HCT116 (cell line): ENCODE results near the gene MAOA.

Experiments used
- ELF1 ChIP-seq: IDR thresholded peaks from 2 replicates; pipeline ENCODE4 v1.6.1; 2012; ENCODE audit warnings: low read depth, borderline replicate concordance
- POLR2A ChIP-seq: IDR thresholded peaks from 2 replicates; pipeline ENCODE4 v1.7.0; 2011; ENCODE audit warnings: borderline replicate concordance; ENCODE audit not compliant: insufficient read depth, insufficient read length; ENCODE audit errors: extremely low read depth
- POLR2AphosphoS5 ChIP-seq: IDR thresholded peaks from 2 replicates; pipeline ENCODE4 v1.6.1; 2011; ENCODE audit warnings: mild to moderate bottlenecking, low read depth, low read length, moderate library complexity
- REST ChIP-seq: IDR thresholded peaks from 2 replicates; pipeline ENCODE4 v1.6.1; 2012; ENCODE audit warnings: low read depth
- SP1 ChIP-seq: IDR thresholded peaks from 2 replicates; pipeline ENCODE4 v1.6.1; 2012; ENCODE audit warnings: low read depth
- YY1 ChIP-seq: IDR thresholded peaks from 2 replicates; pipeline ENCODE4 v1.6.1; 2011; ENCODE audit warnings: low read length, low read depth, moderate library complexity, mild to moderate bottlenecking; ENCODE audit not compliant: insufficient replicate concordance; ENCODE audit errors: extremely low read depth
- ZFX ChIP-seq: fragments of 450-650 bp; IDR thresholded peaks from 2 replicates; pipeline ENCODE4 v1.6.1; 2017
- TF ChIP-seq, protein P1 (sequence below), 3 experiments: fragments of 200-600 bp in 1 of 3; sonication (generic) in 1 of 3; IDR thresholded peaks in 2 of 3; conservative IDR thresholded peaks in 1 of 3; 2 replicates each; pipeline ENCODE4 v1.5.1; 2012 to 2017; ENCODE audit warnings: low read depth in 2 of 3, low read length in 2 of 3, antibody characterized with exemption in 1 of 3, borderline replicate concordance in 1 of 3, control low read depth in 1 of 3, mild to moderate bottlenecking in 1 of 3, mixed read lengths in 1 of 3, mixed run types in 1 of 3, moderate library complexity in 1 of 3; ENCODE audit not compliant: insufficient read depth in 1 of 3
- TF ChIP-seq, protein P2 (sequence below): IDR thresholded peaks from 2 replicates; pipeline ENCODE4 v1.6.1; 2012

DNA sequence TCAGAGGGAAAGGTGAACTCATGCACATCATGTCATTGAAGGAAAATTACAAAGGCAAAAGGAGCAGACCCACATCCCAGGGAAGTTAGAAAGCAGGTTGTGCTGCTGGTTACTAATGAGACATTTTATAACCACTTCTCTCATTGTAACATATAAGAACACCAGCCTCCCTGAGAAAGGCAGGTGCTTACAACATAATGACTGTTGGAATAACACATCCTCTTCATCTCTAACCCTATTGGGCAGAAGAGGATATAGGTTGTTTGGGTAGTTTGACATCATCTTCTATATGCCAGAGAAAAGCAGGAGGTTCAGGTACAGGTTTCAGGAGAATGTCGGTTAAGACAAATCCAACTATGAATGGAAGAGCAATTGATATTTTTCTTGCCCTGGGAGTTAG, 77.6 kb downstream of the MAOA start:
- TF ChIP-seq SP1, result no peak
- TF ChIP-seq, protein P1, sequence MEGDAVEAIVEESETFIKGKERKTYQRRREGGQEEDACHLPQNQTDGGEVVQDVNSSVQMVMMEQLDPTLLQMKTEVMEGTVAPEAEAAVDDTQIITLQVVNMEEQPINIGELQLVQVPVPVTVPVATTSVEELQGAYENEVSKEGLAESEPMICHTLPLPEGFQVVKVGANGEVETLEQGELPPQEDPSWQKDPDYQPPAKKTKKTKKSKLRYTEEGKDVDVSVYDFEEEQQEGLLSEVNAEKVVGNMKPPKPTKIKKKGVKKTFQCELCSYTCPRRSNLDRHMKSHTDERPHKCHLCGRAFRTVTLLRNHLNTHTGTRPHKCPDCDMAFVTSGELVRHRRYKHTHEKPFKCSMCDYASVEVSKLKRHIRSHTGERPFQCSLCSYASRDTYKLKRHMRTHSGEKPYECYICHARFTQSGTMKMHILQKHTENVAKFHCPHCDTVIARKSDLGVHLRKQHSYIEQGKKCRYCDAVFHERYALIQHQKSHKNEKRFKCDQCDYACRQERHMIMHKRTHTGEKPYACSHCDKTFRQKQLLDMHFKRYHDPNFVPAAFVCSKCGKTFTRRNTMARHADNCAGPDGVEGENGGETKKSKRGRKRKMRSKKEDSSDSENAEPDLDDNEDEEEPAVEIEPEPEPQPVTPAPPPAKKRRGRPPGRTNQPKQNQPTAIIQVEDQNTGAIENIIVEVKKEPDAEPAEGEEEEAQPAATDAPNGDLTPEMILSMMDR (IDR thresholded peaks at IDR 0.05 in 2 of 3, conservative IDR thresholded peaks at IDR 0.05 in 1 of 3; ENCODE audit: borderline replicate concordance in 1 of 3, insufficient read depth in 1 of 3, low read depth in 2 of 3, low read length in 2 of 3), result no peak
- no peak for TF ChIP-seq YY1
- TF ChIP-seq POLR2A, result no peak
- TF ChIP-seq, protein P2, sequence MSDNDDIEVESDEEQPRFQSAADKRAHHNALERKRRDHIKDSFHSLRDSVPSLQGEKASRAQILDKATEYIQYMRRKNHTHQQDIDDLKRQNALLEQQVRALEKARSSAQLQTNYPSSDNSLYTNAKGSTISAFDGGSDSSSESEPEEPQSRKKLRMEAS, result no peak
- no peak for TF ChIP-seq POLR2AphosphoS5
- no peak for TF ChIP-seq ZFX
- no peak for TF ChIP-seq REST
- TF ChIP-seq ELF1, result no peak
